PC-3 (cell line): Measurements from ENCODE around the gene CDK15. TPM values are rescaled to one million over a fixed set of nuclear protein-coding genes. Genes with fewer than 3 reads are reported as not detected.

Source experiments
- ATAC-seq: fragments of 200-7000 bp; cut with Tn5 transposase; 2 replicates; pipeline ENCODE4 v1.9.1; 2020; ENCODE audit warnings: mild to moderate bottlenecking, moderate library complexity
- BruUV-seq: library from RNA; stranded (reverse); fragments of 400-500 nt; replicated peaks from 2 replicates; lab custom pipeline; 2021; lab: Mats Ljungman, UMichigan
- CTCF ChIA-PET: fragments of 300-600 bp; sonication (Branson Sonifier 250); formaldehyde crosslinking; loops from one replicate; lab custom pipeline; 2022; ENCODE audit warnings: antibody characterized with exemption; lab: Charles Lee
- POLR2A ChIA-PET: fragments of 300-600 bp; sonication (Branson Sonifier 250); formaldehyde crosslinking; loops from one replicate; lab custom pipeline; 2022; ENCODE audit warnings: antibody characterized with exemption; ENCODE audit not compliant: unreplicated experiment; lab: Charles Lee
- DNase-seq: peaks from one replicate; pipeline ENCODE4 v3.0.0-alpha.2; 2015
- H2AFZ ChIP-seq: fragments of 300-600 bp; sonication (generic); 2 replicates; pipeline ENCODE4 v1.6.0; 2016; ENCODE audit warnings: antibody characterized with exemption, low read length
- H3F3A ChIP-seq: fragments of 300-600 bp; sonication (generic); one replicate; pipeline ENCODE4 v1.6.0; 2017; ENCODE audit warnings: antibody characterized with exemption, low read length, control low read depth, mild to moderate bottlenecking; ENCODE audit not compliant: unreplicated experiment
- H3K27ac ChIP-seq: fragments of 300-600 bp; sonication (generic); 2 replicates; pipeline ENCODE4 v1.5.1; 2016; ENCODE audit warnings: mild to moderate bottlenecking, low read length
- H3K27me3 ChIP-seq: fragments of 300-600 bp; sonication (generic); 2 replicates; pipeline ENCODE4 v1.6.1; 2016; ENCODE audit warnings: low read length, mixed read lengths
- H3K36me3 ChIP-seq: fragments of 300-600 bp; sonication (generic); 2 replicates; pipeline ENCODE4 v1.6.1; 2016; ENCODE audit warnings: low read depth, mixed run types, low read length, mixed read lengths
- H3K4me1 ChIP-seq: fragments of 300-600 bp; sonication (generic); 2 replicates; pipeline ENCODE4 v1.5.1; 2016; ENCODE audit warnings: low read length; ENCODE audit not compliant: insufficient read depth
- H3K4me2 ChIP-seq: fragments of 300-600 bp; sonication (generic); 2 replicates; pipeline ENCODE4 v1.6.0; 2016; ENCODE audit warnings: low read length
- H3K4me3 ChIP-seq: fragments of 300-600 bp; sonication (generic); 2 replicates; pipeline ENCODE4 v1.5.1; 2016; ENCODE audit warnings: mild to moderate bottlenecking, low read length, mixed read lengths
- H3K79me2 ChIP-seq: fragments of 300-600 bp; sonication (generic); 2 replicates; pipeline ENCODE4 v1.6.1; 2017; ENCODE audit warnings: low read length, mixed read lengths
- H3K9ac ChIP-seq: fragments of 300-600 bp; sonication (generic); 2 replicates; pipeline ENCODE4 v1.6.0; 2016; ENCODE audit warnings: mild to moderate bottlenecking, low read length
- H3K9me2 ChIP-seq: fragments of 300-600 bp; sonication (generic); replicated peaks from 2 replicates; pipeline ENCODE4 v1.6.1; 2016; ENCODE audit warnings: mixed run types, low read length, mixed read lengths
- H3K9me3 ChIP-seq: fragments of 300-600 bp; sonication (generic); 2 replicates; pipeline ENCODE4 v1.6.1; 2016; ENCODE audit warnings: low read length, mixed read lengths
- H4K20me1 ChIP-seq: fragments of 300-600 bp; sonication (generic); 2 replicates; pipeline ENCODE4 v1.6.1; 2016; ENCODE audit warnings: low read length, mixed read lengths
- EZH2 ChIP-seq: fragments of 300-600 bp; sonication (generic); IDR thresholded peaks from one replicate; pipeline ENCODE4 v1.6.1; 2017; ENCODE audit warnings: antibody characterized with exemption, mild to moderate bottlenecking, low read length; ENCODE audit not compliant: unreplicated experiment
- EZH2phosphoT487 ChIP-seq: fragments of 300-600 bp; sonication (generic); IDR thresholded peaks from 2 replicates; pipeline ENCODE4 v1.6.1; 2018; ENCODE audit warnings: mild to moderate bottlenecking, antibody characterized with exemption, low read length, borderline replicate concordance
- intact Hi-C: fragments of 100-400 bp; cut with micrococcal nuclease; formaldehyde crosslinking; loops from 2 replicates; pipeline ENCODE4 v1.9.0; 2023
- total RNA-seq: library from RNA; depleted of rRNA; stranded (reverse); fragments of >200 nt; gene quantifications from 2 replicates; pipeline ENCODE4 v1.2.3, GENCODE V29; 2014
- TF ChIP-seq, protein P1 (sequence below): fragments of 300-600 bp; sonication (generic); conservative IDR thresholded peaks from 2 replicates; pipeline ENCODE4 v1.5.1; 2017; ENCODE audit warnings: antibody characterized with exemption, low read depth, mild to moderate bottlenecking, low read length

The CDK15 gene
- total RNA-seq, 1 experiment from 2014 or later = 2.4 TPM

DNA sequence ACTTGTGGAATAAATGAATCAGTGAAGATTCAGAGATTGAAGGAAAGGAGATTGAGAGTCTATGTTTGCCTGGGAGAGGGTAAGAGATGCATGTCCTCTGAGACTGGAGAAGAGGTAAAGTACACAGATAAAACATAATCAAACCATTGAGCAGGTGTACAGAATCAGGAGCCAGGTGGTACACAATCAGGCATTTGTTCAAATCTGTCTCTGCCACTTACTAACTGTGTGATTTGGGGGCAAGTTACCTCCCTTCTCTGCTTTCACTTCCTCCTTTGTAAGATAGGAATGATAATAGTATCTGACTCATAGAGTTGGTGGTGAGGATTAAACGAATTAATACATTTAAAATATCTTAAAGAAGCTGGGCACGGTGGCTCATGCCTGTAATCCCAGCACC, 94.0 kb downstream of the CDK15 start:
- H4K20me1 ChIP-seq = no peaks in the 10 kb centered on the region
- no peaks in the 10 kb centered on the region for H3K27me3 ChIP-seq
- POLR2A ChIA-PET = no interaction called here
- H3K79me2 ChIP-seq = no peaks in the 10 kb centered on the region
- DNase-seq (peak; percentile 56), ATAC-seq (peak; percentile 56)
- no peak overlapping the region for H3K9ac ChIP-seq
- TF ChIP-seq EZH2phosphoT487 (no peak), EZH2 (no peak)
- TF ChIP-seq, protein P1, sequence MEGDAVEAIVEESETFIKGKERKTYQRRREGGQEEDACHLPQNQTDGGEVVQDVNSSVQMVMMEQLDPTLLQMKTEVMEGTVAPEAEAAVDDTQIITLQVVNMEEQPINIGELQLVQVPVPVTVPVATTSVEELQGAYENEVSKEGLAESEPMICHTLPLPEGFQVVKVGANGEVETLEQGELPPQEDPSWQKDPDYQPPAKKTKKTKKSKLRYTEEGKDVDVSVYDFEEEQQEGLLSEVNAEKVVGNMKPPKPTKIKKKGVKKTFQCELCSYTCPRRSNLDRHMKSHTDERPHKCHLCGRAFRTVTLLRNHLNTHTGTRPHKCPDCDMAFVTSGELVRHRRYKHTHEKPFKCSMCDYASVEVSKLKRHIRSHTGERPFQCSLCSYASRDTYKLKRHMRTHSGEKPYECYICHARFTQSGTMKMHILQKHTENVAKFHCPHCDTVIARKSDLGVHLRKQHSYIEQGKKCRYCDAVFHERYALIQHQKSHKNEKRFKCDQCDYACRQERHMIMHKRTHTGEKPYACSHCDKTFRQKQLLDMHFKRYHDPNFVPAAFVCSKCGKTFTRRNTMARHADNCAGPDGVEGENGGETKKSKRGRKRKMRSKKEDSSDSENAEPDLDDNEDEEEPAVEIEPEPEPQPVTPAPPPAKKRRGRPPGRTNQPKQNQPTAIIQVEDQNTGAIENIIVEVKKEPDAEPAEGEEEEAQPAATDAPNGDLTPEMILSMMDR = no peak
- no peaks in the 10 kb centered on the region for H3K9me2 ChIP-seq
- no peaks in the 10 kb centered on the region for H3K36me3 ChIP-seq
- no peak overlapping the region for H3K4me3 ChIP-seq
- peaks cover 8% of the 10 kb centered on the region; the same call in 1 of the 2 replicates for H3K4me1 ChIP-seq
- no peak overlapping the region for H2AFZ ChIP-seq
- intact Hi-C loops = no loop called here
- no peak overlapping the region for H3K4me2 ChIP-seq
- H3K27ac ChIP-seq = no peak overlapping the region
- H3F3A ChIP-seq = no peaks in the 10 kb centered on the region
- no peaks in the 10 kb centered on the region for H3K9me3 ChIP-seq
- BruUV-seq = no TSS peak
- CTCF ChIA-PET = no interaction called here

DNA sequence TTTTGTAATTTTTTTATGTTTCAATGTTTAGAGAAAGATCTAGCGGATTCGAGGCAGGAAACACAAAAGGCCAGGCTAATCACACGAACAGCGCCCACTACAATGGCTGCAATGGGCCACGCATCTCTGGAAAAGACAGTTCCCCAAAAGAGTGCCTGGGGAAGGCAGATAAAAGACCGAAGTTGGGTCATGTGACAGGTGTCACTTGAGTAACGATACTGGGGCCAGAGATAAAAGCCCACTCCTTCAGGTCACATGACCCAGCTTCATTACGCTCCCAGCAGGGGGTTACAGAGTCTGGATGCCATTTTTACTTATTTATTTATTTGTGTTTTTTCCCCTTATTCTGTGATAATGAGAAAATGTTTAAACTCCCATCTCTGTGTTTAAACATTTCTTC, 95.4 kb downstream of the CDK15 start:
- ATAC-seq = no peak
- intact Hi-C loops = no loop called here
- DNase-seq = no peak
- CTCF ChIA-PET = no interaction called here
- no peak for TF ChIP-seq EZH2
- TF ChIP-seq, protein P1 = no peak
- TF ChIP-seq EZH2phosphoT487 = no peak
- Histone ChIP-seq H3F3A (no peaks in the 10 kb centered on the region), H3K27me3 (no peaks in the 10 kb centered on the region), H3K4me3 (no peak overlapping the region), H3K36me3 (no peaks in the 10 kb centered on the region), H3K27ac (no peak overlapping the region), H3K9ac (no peak overlapping the region), H3K9me2 (no peaks in the 10 kb centered on the region), H3K79me2 (no peaks in the 10 kb centered on the region), H3K4me2 (no peak overlapping the region), H3K9me3 (no peaks in the 10 kb centered on the region), H2AFZ (no peak overlapping the region), H3K4me1 (peaks cover 8% of the 10 kb centered on the region; the same call in 1 of the 2 replicates), H4K20me1 (no peaks in the 10 kb centered on the region)
- POLR2A ChIA-PET = no interaction called here
- no TSS peak for BruUV-seq

DNA sequence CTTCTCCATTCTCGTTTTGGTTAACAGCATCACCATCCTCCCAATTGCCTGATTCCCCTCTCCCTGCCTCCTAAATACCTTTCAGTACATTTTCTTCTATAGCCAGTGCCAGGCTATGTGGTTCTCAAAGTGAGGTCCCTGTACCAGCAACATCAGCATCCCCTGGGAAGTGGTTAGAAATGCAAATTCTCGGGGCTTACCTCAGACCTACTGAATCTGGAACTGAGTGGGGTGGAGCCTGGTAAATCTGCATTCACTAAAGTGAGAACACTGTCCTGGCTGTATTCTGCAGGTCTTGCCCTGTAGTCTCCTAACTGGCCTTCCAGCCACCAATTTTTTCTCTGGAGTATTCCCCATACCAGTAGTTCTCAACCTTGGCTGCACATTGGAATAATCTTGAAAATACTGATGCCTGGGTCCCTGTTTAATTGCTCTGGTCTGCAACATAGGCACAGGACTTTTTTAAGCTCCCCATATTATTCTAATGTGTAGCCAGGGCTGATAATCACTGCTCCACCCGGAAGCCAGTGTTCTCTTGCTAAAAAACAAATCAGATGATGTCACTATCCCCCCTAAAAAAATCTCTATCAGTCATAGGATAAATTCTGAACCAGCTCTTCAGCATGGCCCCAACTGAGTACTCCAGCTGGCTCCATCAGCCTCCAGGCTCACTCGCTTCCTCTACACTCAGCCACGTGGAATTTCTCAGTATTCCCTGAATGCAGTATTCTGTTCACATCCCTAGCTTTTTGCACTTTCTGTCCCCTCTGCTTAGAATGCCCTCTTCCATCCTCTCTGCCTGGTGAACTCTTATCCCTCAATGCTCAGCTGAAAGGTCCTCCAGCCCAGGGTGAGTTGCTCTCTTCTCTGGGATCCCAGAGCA, 98.4 kb downstream of the CDK15 start:
- CTCF ChIA-PET = no interaction called here
- no peaks in the 10 kb centered on the region for H3K9me2 ChIP-seq
- H3K9ac ChIP-seq = no peak overlapping the region
- no peak overlapping the region for H3K27ac ChIP-seq
- no peaks in the 10 kb centered on the region for H4K20me1 ChIP-seq
- no peaks in the 10 kb centered on the region for H3K79me2 ChIP-seq
- peaks cover 8% of the 10 kb centered on the region; the same call in 1 of the 2 replicates for H3K4me1 ChIP-seq
- no peak overlapping the region for H3K4me2 ChIP-seq
- ATAC-seq (no peak), DNase-seq (no peak)
- no peaks in the 10 kb centered on the region for H3K9me3 ChIP-seq
- POLR2A ChIA-PET = no interaction called here
- H3K36me3 ChIP-seq = no peaks in the 10 kb centered on the region
- no peak overlapping the region for H3K4me3 ChIP-seq
- H3K27me3 ChIP-seq = no peaks in the 10 kb centered on the region
- no peaks in the 10 kb centered on the region for H3F3A ChIP-seq
- BruUV-seq = no TSS peak
- TF ChIP-seq EZH2 = no peak
- TF ChIP-seq, protein P1 = no peak
- TF ChIP-seq EZH2phosphoT487 = no peak
- H2AFZ ChIP-seq = no peak overlapping the region
- intact Hi-C loops = no loop called here
